H1 (cell line): Measurements from ENCODE around the gene SV2B. TPM values are rescaled to one million over a fixed set of nuclear protein-coding genes. Genes with fewer than 3 reads are reported as not detected.

Experiments used
- CTCF ChIA-PET: fragments of 300-600 bp; sonication (Branson Sonifier 250); formaldehyde crosslinking; loops from one replicate; lab custom pipeline; 2021; ENCODE audit not compliant: partially characterized antibody; lab: Charles Lee
- POLR2A ChIA-PET: fragments of 300-600 bp; sonication (Branson Sonifier 250); formaldehyde crosslinking; loops from one replicate; lab custom pipeline; 2021; ENCODE audit warnings: inconsistent platforms; ENCODE audit not compliant: partially characterized antibody; lab: Charles Lee
- DNase-seq, 2 experiments: peaks; one replicate each; pipeline versions ENCODE4 v3.0.0 to v3.0.0-alpha.2; 2010 to 2022; ENCODE audit warnings: low spot score in 2 of 2, low read depth in 1 of 2, mixed read lengths in 1 of 2
- FAIRE-seq: peaks from 2 replicates; lab custom pipeline; 2011; peaks lifted over from hg19 to GRCh38; lab: Jason Lieb, UNC
- H2AFZ ChIP-seq: 2 replicates; pipeline ENCODE4 v1.8.1; 2012; ENCODE audit warnings: low read length, inconsistent platforms
- H2AK5ac ChIP-seq: 2 replicates; pipeline ENCODE4 v1.6.1; 2013; ENCODE audit warnings: low read depth, low read length
- H2BK120ac ChIP-seq: replicated peaks from 2 replicates; pipeline ENCODE3; 2013; ENCODE audit warnings: low read depth, low read length, inconsistent platforms
- H2BK12ac ChIP-seq: 2 replicates; pipeline ENCODE4 v1.6.1; 2013; ENCODE audit warnings: low read depth, low read length
- H2BK15ac ChIP-seq: 2 replicates; pipeline ENCODE4 v1.6.1; 2013; ENCODE audit warnings: low read length
- H2BK20ac ChIP-seq: 2 replicates; pipeline ENCODE4 v1.6.1; 2013; ENCODE audit warnings: low read length
- H2BK5ac ChIP-seq: 2 replicates; pipeline ENCODE4 v1.6.1; 2013; ENCODE audit warnings: low read depth, low read length
- H3K14ac ChIP-seq: 2 replicates; pipeline ENCODE4 v1.6.1; 2013; ENCODE audit warnings: inconsistent platforms; ENCODE audit not compliant: insufficient read length
- H3K18ac ChIP-seq: 2 replicates; pipeline ENCODE4 v1.6.1; 2013; ENCODE audit warnings: low read length; ENCODE audit errors: extremely low read depth
- H3K23ac ChIP-seq: 2 replicates; pipeline ENCODE4 v1.6.1; 2013; ENCODE audit warnings: inconsistent platforms; ENCODE audit not compliant: insufficient read length
- H3K23me2 ChIP-seq: 2 replicates; pipeline ENCODE4 v1.6.1; 2013; ENCODE audit warnings: low read depth, low read length
- H3K27ac ChIP-seq: 2 replicates; pipeline ENCODE4 v1.6.1; 2011; ENCODE audit warnings: low read depth, low read length, inconsistent platforms
- H3K27me3 ChIP-seq, 4 experiments: replicated peaks in 1 of 4; 1 replicate in 1 of 4; 2 replicates in 3 of 4; pipeline versions ENCODE4 v1.6.1 to v1.8.1; 2011 to 2013; ENCODE audit warnings: low read length in 3 of 4, mild to moderate bottlenecking in 3 of 4, inconsistent platforms in 2 of 4, mixed read lengths in 2 of 4, moderate library complexity in 1 of 4; ENCODE audit not compliant: control insufficient read depth in 3 of 4, insufficient read depth in 3 of 4; ENCODE audit errors: extremely low read depth in 1 of 4
- H3K36me3 ChIP-seq, 4 experiments: 2 replicates each; pipeline versions ENCODE4 v1.6.1 to v1.8.1; 2011 to 2013; ENCODE audit warnings: mild to moderate bottlenecking in 4 of 4, low read length in 3 of 4, moderate library complexity in 2 of 4, control low read depth in 1 of 4, inconsistent platforms in 1 of 4; ENCODE audit not compliant: insufficient read depth in 4 of 4, control insufficient read depth in 2 of 4
- H3K4ac ChIP-seq: replicated peaks from 2 replicates; pipeline ENCODE3; 2013; ENCODE audit warnings: low read length, low read depth, mixed read lengths, inconsistent platforms; ENCODE audit not compliant: insufficient read length
- H3K4me1 ChIP-seq, 4 experiments: replicated peaks in 1 of 4; 1 replicate in 1 of 4; 2 replicates in 3 of 4; pipeline versions ENCODE4 v1.6.1 to v1.8.1; 2011 to 2013; ENCODE audit warnings: low read length in 3 of 4, inconsistent platforms in 2 of 4, mixed read lengths in 1 of 4; ENCODE audit not compliant: insufficient read depth in 4 of 4, control insufficient read depth in 3 of 4
- H3K4me2 ChIP-seq, 2 experiments: 2 replicates each; pipeline versions ENCODE4 v1.6.1 to v1.8.1; 2011 to 2013; ENCODE audit warnings: low read depth in 2 of 2, low read length in 2 of 2, control low read depth in 1 of 2, inconsistent platforms in 1 of 2, mild to moderate bottlenecking in 1 of 2; ENCODE audit not compliant: insufficient read depth in 1 of 2
- H3K4me3 ChIP-seq, 4 experiments: fragments of 200-600, 300-600 bp in 1 of 4; sonication (generic), shearing (Covaris generic), sonication (Bioruptor Twin) in 1 of 4; 2 replicates each; pipeline versions ENCODE4 v1.5.1 to v1.8.1; 2011 to 2016; ENCODE audit warnings: low read length in 4 of 4, low read depth in 3 of 4, control low read depth in 2 of 4, inconsistent platforms in 2 of 4, mild to moderate bottlenecking in 2 of 4, mixed read lengths in 1 of 4, moderate library complexity in 1 of 4; ENCODE audit not compliant: insufficient read depth in 2 of 4; ENCODE audit errors: extremely low read depth in 1 of 4
- H3K56ac ChIP-seq: replicated peaks from 2 replicates; pipeline ENCODE3; 2013; ENCODE audit warnings: low read depth, mild to moderate bottlenecking, mixed read lengths, low read length, inconsistent platforms; ENCODE audit not compliant: insufficient read length
- H3K79me1 ChIP-seq: 2 replicates; pipeline ENCODE4 v1.6.1; 2013; ENCODE audit warnings: low read depth, low read length, control low read depth
- H3K79me2 ChIP-seq, 2 experiments: 2 replicates each; pipeline versions ENCODE4 v1.6.1 to v1.8.1; 2012 to 2013; ENCODE audit warnings: low read length in 2 of 2, mild to moderate bottlenecking in 2 of 2, inconsistent platforms in 1 of 2; ENCODE audit not compliant: insufficient read depth in 2 of 2, control insufficient read depth in 1 of 2
- H3K9ac ChIP-seq, 4 experiments: replicated peaks in 1 of 4; 1 replicate in 1 of 4; 2 replicates in 3 of 4; pipeline versions ENCODE4 v1.6.1 to v1.8.1; 2011 to 2013; ENCODE audit warnings: low read depth in 3 of 4, low read length in 3 of 4, control low read depth in 2 of 4, mild to moderate bottlenecking in 2 of 4, moderate library complexity in 2 of 4, inconsistent platforms in 1 of 4; ENCODE audit errors: extremely low read depth in 1 of 4
- H3K9me3 ChIP-seq, 2 experiments: 2 replicates each; pipeline versions ENCODE4 v1.6.1 to v1.8.1; 2012 to 2013; ENCODE audit warnings: mild to moderate bottlenecking in 2 of 2, moderate library complexity in 2 of 2, control low read depth in 1 of 2, inconsistent platforms in 1 of 2, low read depth in 1 of 2, low read length in 1 of 2, mixed read lengths in 1 of 2; ENCODE audit not compliant: insufficient read depth in 2 of 2
- H4K20me1 ChIP-seq, 2 experiments: replicated peaks in 1 of 2; 2 replicates each; pipeline versions ENCODE3 to v1.8.1; 2011 to 2013; ENCODE audit warnings: inconsistent platforms in 2 of 2, low read length in 2 of 2, mild to moderate bottlenecking in 1 of 2; ENCODE audit not compliant: insufficient read depth in 2 of 2, control insufficient read depth in 1 of 2
- H4K5ac ChIP-seq: 2 replicates; pipeline ENCODE4 v1.6.1; 2013; ENCODE audit warnings: low read length, low read depth, mixed read lengths, inconsistent platforms; ENCODE audit not compliant: insufficient read length
- H4K8ac ChIP-seq: 2 replicates; pipeline ENCODE4 v1.8.0; 2013; ENCODE audit warnings: mild to moderate bottlenecking, moderate library complexity, low read length, inconsistent platforms; ENCODE audit not compliant: insufficient read depth; ENCODE audit errors: extremely low read depth
- H4K91ac ChIP-seq: replicated peaks from 2 replicates; pipeline ENCODE3; 2013; ENCODE audit warnings: low read length, mixed read lengths, inconsistent platforms; ENCODE audit not compliant: insufficient read length
- POLR2AphosphoS5 ChIP-seq: IDR thresholded peaks from 2 replicates; pipeline ENCODE4 v1.6.1; 2011; ENCODE audit warnings: low read depth, low read length
- SIRT6 ChIP-seq: IDR thresholded peaks from one replicate; pipeline ENCODE4 v1.7.1; 2012; ENCODE audit warnings: low read length, inconsistent platforms
- TBP ChIP-seq: IDR thresholded peaks from 2 replicates; pipeline ENCODE4 v1.6.1; 2011; ENCODE audit warnings: low read depth, low read length, improper control_type of control experiment
- WGBS, 2 experiments: shearing (Covaris generic) in 1 of 2; methylation state at CpG; one replicate each; pipeline versions ENCODE4 v1.1.6 to v1.1.7; 2013 to 2015; ENCODE audit warnings: low lambda C conversion rate in 2 of 2, mixed read lengths in 2 of 2, inconsistent platforms in 1 of 2, low coverage in 1 of 2, missing lambda C conversion rate in 1 of 2; ENCODE audit not compliant: insufficient replicate concordance in 2 of 2, insufficient coverage in 1 of 2, insufficient read length in 1 of 2; ENCODE audit errors: extremely low coverage in 1 of 2, missing lambda C conversion rate in 1 of 2; 5-methylcytosine and 5-hydroxymethylcytosine counted together
- polyA plus RNA-seq, 7 experiments: library from polyadenylated mRNA; depleted of rRNA in 3 of 7; stranded (reverse) in 5 of 7; unstranded in 2 of 7; fragments of >200 nt in 5 of 7; fragments of 200-250 nt in 2 of 7; gene quantifications; 1 replicate in 5 of 7; 2 replicates in 1 of 7; 4 replicates in 1 of 7; pipeline versions ENCODE4 v1.2.1 to v1.2.3, GENCODE V29; 2011 to 2013; ENCODE audit warnings: missing spikeins in 2 of 7, mixed read lengths in 2 of 7
- total RNA-seq: library from RNA; stranded (reverse); fragmentation: NEBNext Ultra II Directional; extraction: Animal tissue kit (Norgen Biotek cat#: 25700); gene quantifications from 2 replicates; pipeline ENCODE4 v1.2.1, GENCODE V29; 2021

SV2B gene
- total and polyA plus RNA-seq, 2 of the 8 experiments (the other 6 are each of a cell fraction or from before 2014, with no cell fraction given) = 0.09 to 0.20 TPM

DNA sequence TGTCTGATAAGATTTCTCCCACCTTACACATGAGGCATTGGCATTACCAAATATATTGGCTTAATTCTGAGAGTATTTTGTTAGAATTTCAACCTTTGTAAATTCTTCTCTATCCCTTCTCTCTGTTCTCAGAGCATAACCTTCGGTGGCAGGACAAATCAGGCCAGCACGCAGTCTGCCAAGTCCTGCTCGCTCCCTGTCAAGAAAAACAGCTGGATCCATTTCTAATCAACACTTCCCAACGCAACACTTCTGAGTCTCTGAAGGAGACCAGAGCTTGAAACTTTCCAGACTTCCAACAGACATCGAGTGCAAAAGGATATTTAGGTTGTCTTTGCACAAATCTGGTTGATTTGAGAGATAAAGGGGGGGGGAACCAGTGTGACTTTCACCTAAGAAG is 125.7 kb downstream of the SV2B start:
- Histone ChIP-seq H2BK20ac (no peak overlapping the region), H3K27me3 (no peaks in the 10 kb centered on the region), H4K8ac (no peak overlapping the region), H2BK5ac (no peak overlapping the region), H3K9me3 (no peaks in the 10 kb centered on the region), H3K36me3 (no peaks in the 10 kb centered on the region; a peak in 1 of 8 replicates), H3K14ac (no peak overlapping the region), H2AK5ac (no peak overlapping the region), H2BK120ac (no peak overlapping the region), H3K23ac (no peak overlapping the region), H4K20me1 (no peaks in the 10 kb centered on the region), H4K5ac (no peak overlapping the region), H2BK15ac (no peak overlapping the region), H3K18ac (no peak overlapping the region), H3K4me2 (no peak overlapping the region), H3K27ac (no peak overlapping the region), H3K4me1 (0 out of 7 replicates have a peak, but pooled peaks cover 0 to 3% (median 0%) of the 10 kb centered on the region in 4 experiments), H3K56ac (no peak overlapping the region), H2AFZ (no peak overlapping the region), H3K4ac (no peak overlapping the region), H4K91ac (no peak overlapping the region), H3K4me3 (no peak overlapping the region), H3K9ac (no peak overlapping the region), H3K79me2 (no peaks in the 10 kb centered on the region), H3K23me2 (no peaks in the 10 kb centered on the region), H2BK12ac (no peak overlapping the region), H3K79me1 (no peaks in the 10 kb centered on the region)
- no peak for DNase-seq
- WGBS, 2 experiments = 88% methylated on average over 5 of the region's 5 CpGs; no CpG with 5 or more reads in 1 of the 2 experiments
- POLR2A ChIA-PET = no interaction called here
- TF ChIP-seq POLR2AphosphoS5 (no peak), TBP (no peak), SIRT6 (no peak)
- FAIRE-seq = no peak
- CTCF ChIA-PET = interaction anchor here (0.6 to 9.6 kb wide), 26 partner anchors 10 to 482 kb away, joined by 3 to 145 read pairs (median 3); no protein-coding TSS in a partner anchor
